Sigmoid colon (tissue), 3 donors: ENCODE data around the gene FLRT1.

Source experiments
- CTCF ChIP-seq, 4 experiments: fragments of 450-650 bp in 3 of 4; fragments of 200-600 bp in 1 of 4; IDR thresholded peaks; one replicate each; pipeline ENCODE4 v1.5.1; 2016 to 2019; ENCODE audit warnings: antibody characterized with exemption in 4 of 4, mild to moderate bottlenecking in 3 of 4, moderate library complexity in 2 of 4
- POLR2A ChIP-seq, 2 donors: fragments of 450-650 bp; IDR thresholded peaks; one replicate each; pipeline ENCODE4 v1.6.1; 2016; ENCODE audit warnings: antibody characterized with exemption in 2 of 2, mild to moderate bottlenecking in 2 of 2, moderate library complexity in 2 of 2

GRCh38 chr11:64063777-64064176, 28.0 kb downstream of the FLRT1 start:
- TF ChIP-seq CTCF (IDR thresholded peaks at IDR 0.05) (no peak), POLR2A (IDR thresholded peaks at IDR 0.05) (no peak)
